HepG2 (cell line): Measurements from ENCODE around the gene PREX1. TPM values are rescaled to one million over a fixed set of nuclear protein-coding genes. Genes with fewer than 3 reads are reported as not detected.
A peak's percentile ranks its signal among the peaks of the same experiment; 100 is the strongest.

ENCODE experiments used
- ATAC-seq: fragments of 200-7000 bp; cut with Tn5 transposase; 3 replicates; pipeline ENCODE4 v1.9.1; 2020; ENCODE audit warnings: mild to moderate bottlenecking, moderate library complexity
- BruUV-seq: library from RNA; stranded (reverse); fragments of 400-500 nt; replicated peaks from 2 replicates; lab custom pipeline; 2021; lab: Mats Ljungman, UMichigan
- CTCF ChIA-PET: fragments of 300-600 bp; formaldehyde crosslinking; extraction: SDS; loops from one replicate; lab custom pipeline; 2021; ENCODE audit warnings: low total read pairs, inconsistent platforms, low intra/inter-chr PET ratio; lab: Yijun Ruan, JAX
- POLR2A ChIA-PET: fragments of 350-600 bp; sonication (Branson Sonifier 250); formaldehyde crosslinking; loops from one replicate; lab custom pipeline; 2020; ENCODE audit warnings: antibody characterized with exemption, inconsistent platforms; lab: Yijun Ruan, JAX
- DNase-seq: peaks from one replicate; pipeline ENCODE4 v3.0.0-alpha.2; 2015; ENCODE audit warnings: low spot score
- FAIRE-seq: peaks from 3 replicates; lab custom pipeline; 2011; peaks lifted over from hg19 to GRCh38; lab: Jason Lieb, UNC
- H2AFZ ChIP-seq: one replicate; pipeline ENCODE4 v1.6.1; 2011; ENCODE audit warnings: low read length, inconsistent platforms
- H3K27ac ChIP-seq: fragments of 300-600 bp; 3 replicates; pipeline ENCODE4 v1.8.0; 2011; ENCODE audit warnings: mixed run types, mild to moderate bottlenecking, mixed read lengths, low read length, inconsistent platforms; ENCODE audit not compliant: insufficient read depth; ENCODE audit errors: extremely low read length
- H3K27me3 ChIP-seq, 2 experiments: fragments of 200-600 bp in 1 of 2; 2 replicates in 1 of 2; 3 replicates in 1 of 2; pipeline versions ENCODE4 v1.6.0 to v1.8.0; 2011; ENCODE audit warnings: low read length in 2 of 2, mild to moderate bottlenecking in 2 of 2, moderate library complexity in 2 of 2, inconsistent platforms in 1 of 2; ENCODE audit not compliant: insufficient read depth in 2 of 2, control insufficient read depth in 1 of 2
- H3K36me3 ChIP-seq, 2 experiments: fragments of 200-600 bp in 1 of 2; replicated peaks in 1 of 2; 2 replicates in 1 of 2; 3 replicates in 1 of 2; pipeline versions ENCODE4 v1.5.1 to v1.8.0; 2011; ENCODE audit warnings: low read length in 2 of 2, inconsistent platforms in 1 of 2; ENCODE audit not compliant: insufficient read depth in 2 of 2, control insufficient read depth in 1 of 2
- H3K4me1 ChIP-seq: 2 replicates; pipeline ENCODE4 v1.5.1; 2012; ENCODE audit warnings: low read length, inconsistent platforms; ENCODE audit not compliant: insufficient read depth
- H3K4me2 ChIP-seq: 2 replicates; pipeline ENCODE4 v1.6.0; 2011; ENCODE audit warnings: low read depth, low read length, inconsistent platforms
- H3K4me3 ChIP-seq, 3 experiments: fragments of 200-600 bp in 1 of 3; sonication (generic), shearing (Covaris generic) in 1 of 3; replicated peaks in 1 of 3; 2 replicates each; pipeline ENCODE4 v1.5.1; 2011 to 2016; ENCODE audit warnings: low read length in 3 of 3, inconsistent platforms in 2 of 3, low read depth in 2 of 3, mild to moderate bottlenecking in 2 of 3, control low read depth in 1 of 3, mixed read lengths in 1 of 3; ENCODE audit not compliant: insufficient read depth in 1 of 3
- H3K79me2 ChIP-seq: one replicate; pipeline ENCODE4 v1.6.1; 2011; ENCODE audit warnings: low read length, inconsistent platforms; ENCODE audit not compliant: insufficient read depth
- H3K9ac ChIP-seq: 2 replicates; pipeline ENCODE4 v1.6.0; 2011; ENCODE audit warnings: mild to moderate bottlenecking, low read depth, low read length, inconsistent platforms; ENCODE audit not compliant: insufficient read depth
- H3K9me3 ChIP-seq: 2 replicates; pipeline ENCODE4 v1.5.1; 2012; ENCODE audit warnings: mild to moderate bottlenecking, low read length
- H4K20me1 ChIP-seq: 2 replicates; pipeline ENCODE4 v1.6.0; 2011; ENCODE audit warnings: inconsistent platforms, mild to moderate bottlenecking, low read length, moderate library complexity; ENCODE audit not compliant: insufficient read depth
- CEBPG ChIP-seq: IDR thresholded peaks from 2 replicates; pipeline ENCODE4 v1.6.1; 2016
- CREM ChIP-seq, 2 experiments: sonication (generic) in 1 of 2; formaldehyde crosslinking in 1 of 2; IDR thresholded peaks; 2 replicates each; pipeline versions ENCODE4 v1.4.0 to v1.6.1; 2016 to 2020; ENCODE audit warnings: antibody characterized with exemption in 1 of 2, mild to moderate bottlenecking in 1 of 2, missing genetic modification reagents in 1 of 2
- HDAC6 ChIP-seq: fragments of 200-600 bp; sonication (generic); IDR thresholded peaks from 2 replicates; pipeline ENCODE4 v1.7.0; 2017; ENCODE audit warnings: mild to moderate bottlenecking, antibody characterized with exemption, low read length, low read depth
- HNRNPLL ChIP-seq: fragments of 200-400 bp; formaldehyde crosslinking; IDR thresholded peaks from 2 replicates; pipeline ENCODE4 v1.6.1; 2017; ENCODE audit warnings: mild to moderate bottlenecking, low read depth, low read length; ENCODE audit not compliant: poor library complexity, severe bottlenecking
- NFE2L1 ChIP-seq: sonication (generic); formaldehyde crosslinking; IDR thresholded peaks from 2 replicates; pipeline ENCODE4 v1.4.0; 2020; ENCODE audit warnings: missing genetic modification reagents, mild to moderate bottlenecking, borderline replicate concordance
- SALL1 ChIP-seq: sonication (generic); formaldehyde crosslinking; IDR thresholded peaks from 2 replicates; pipeline ENCODE4 v1.8.0; 2022; ENCODE audit warnings: mild to moderate bottlenecking, missing genetic modification reagents
- SMC3 ChIP-seq: IDR thresholded peaks from 2 replicates; pipeline ENCODE4 v1.6.1; 2011; ENCODE audit warnings: low read length, improper control_type of control experiment
- TEAD2 ChIP-seq: sonication (generic); formaldehyde crosslinking; IDR thresholded peaks from 2 replicates; pipeline ENCODE4 v1.9.0; 2021; ENCODE audit warnings: missing genetic modification reagents
- TMF1 ChIP-seq: sonication (generic); formaldehyde crosslinking; IDR thresholded peaks from 2 replicates; pipeline ENCODE4 v1.8.1; 2022; ENCODE audit warnings: low read depth, missing genetic modification reagents
- TRIM24 ChIP-seq: sonication (generic); formaldehyde crosslinking; IDR thresholded peaks from 2 replicates; pipeline ENCODE4 v1.8.0; 2022; ENCODE audit warnings: mild to moderate bottlenecking, missing genetic modification reagents
- ZNF333 ChIP-seq: sonication (generic); formaldehyde crosslinking; IDR thresholded peaks from 2 replicates; pipeline ENCODE4 v1.4.0; 2020; ENCODE audit warnings: mild to moderate bottlenecking, missing genetic modification reagents, borderline replicate concordance
- ZNF354B ChIP-seq: sonication (generic); formaldehyde crosslinking; IDR thresholded peaks from 2 replicates; pipeline ENCODE4 v1.8.0; 2022; ENCODE audit warnings: mild to moderate bottlenecking, missing genetic modification reagents
- ZNF484 ChIP-seq: sonication (generic); formaldehyde crosslinking; IDR thresholded peaks from 2 replicates; pipeline ENCODE4 v1.5.1; 2020; ENCODE audit warnings: mild to moderate bottlenecking, low read depth, missing genetic modification reagents, borderline replicate concordance
- ZNF782 ChIP-seq: sonication (generic); formaldehyde crosslinking; IDR thresholded peaks from 2 replicates; pipeline ENCODE4 v1.4.0; 2020; ENCODE audit warnings: missing genetic modification reagents, mild to moderate bottlenecking, borderline replicate concordance
- WGBS: methylation state at CpG from one replicate; pipeline ENCODE4 v1.1.6; 2017; ENCODE audit warnings: low lambda C conversion rate; 5-methylcytosine and 5-hydroxymethylcytosine counted together
- in situ Hi-C: cut with HindIII; loops from 2 replicates; pipeline ENCODE4 v1.10.0; 2017; ENCODE audit warnings: low pct_unique_long_range_greater_than_20kb; ENCODE audit not compliant: extremely low pct_ligation_motif_present
- intact Hi-C: fragments of 100-400 bp; cut with micrococcal nuclease; formaldehyde crosslinking; loops from one replicate; pipeline ENCODE4 v1.10.0; 2022; ENCODE audit not compliant: unreplicated experiment
- polyA plus RNA-seq, 8 experiments: library from polyadenylated mRNA; depleted of rRNA in 3 of 8; stranded (reverse) in 7 of 8; unstranded in 1 of 8; fragments of >200 nt; fragmentation: Illumina TruSeq in 4 of 8; extraction: Trizol in 4 of 8; gene quantifications; 2 replicates each; pipeline versions ENCODE4 v1.2.1 to v1.2.3, GENCODE V29; 2011 to 2016; ENCODE audit warnings: low read depth in 4 of 8, missing spikeins in 1 of 8, mixed read lengths in 1 of 8; ENCODE audit not compliant: insufficient read depth in 1 of 8
- total RNA-seq, 5 experiments: library from RNA; depleted of rRNA; stranded (reverse); fragments of >200 nt; fragmentation: Illumina TruSeq; extraction: Trizol; gene quantifications; 2 replicates each; pipeline ENCODE4 v1.2.3, GENCODE V29; 2016; ENCODE audit warnings: low read depth in 1 of 5
- TF ChIP-seq, protein P1 (sequence below): sonication (generic); formaldehyde crosslinking; IDR thresholded peaks from 2 replicates; pipeline ENCODE4 v1.9.0; 2021; ENCODE audit warnings: missing genetic modification reagents, mild to moderate bottlenecking, borderline replicate concordance
- TF ChIP-seq, protein P2 (sequence below): sonication (generic); formaldehyde crosslinking; IDR thresholded peaks from 2 replicates; pipeline ENCODE4 v1.5.0; 2020; ENCODE audit warnings: missing genetic modification reagents, mild to moderate bottlenecking, borderline replicate concordance

PREX1 gene
- total and polyA plus RNA-seq, 2 of the 13 experiments (the other 11 are each of a cell fraction or from before 2014, with no cell fraction given), result 0.02 to 0.04 TPM

- no peak for TF ChIP-seq TEAD2 (CRISPR knock-in tag)
These were observed 40.7 kb downstream of the PREX1 start (continued) for GRCh38 chr20:48786951-48787705.

DNA sequence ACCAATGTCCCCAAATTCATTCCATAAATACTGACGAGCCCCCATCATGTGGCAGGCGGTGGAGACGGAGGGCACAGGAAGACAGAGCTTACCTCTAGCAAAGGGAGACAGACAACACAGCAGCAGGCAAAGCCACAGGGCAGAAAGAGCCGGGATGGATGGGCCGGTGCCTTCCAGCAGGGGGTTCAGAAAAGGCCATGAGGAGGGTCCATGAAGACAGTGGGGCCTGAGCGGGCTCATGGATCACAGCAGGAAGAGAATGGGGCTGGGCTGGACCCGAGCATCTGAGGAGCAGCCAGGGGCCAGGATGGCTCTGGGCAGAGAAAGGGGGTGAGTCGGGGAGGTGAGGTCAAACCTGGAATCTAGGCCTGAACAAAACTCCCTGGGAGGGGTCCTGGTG is 42.0 kb downstream of the PREX1 start:
- ChIA-PET POLR2A (no interaction called here), CTCF (no interaction called here)
- no peaks in the 10 kb centered on the region for H3K79me2 ChIP-seq
- TF ChIP-seq ZNF782 (CRISPR knock-in tag), result peak; percentile 56; the same call in 1 of the 2 replicates
- TF ChIP-seq CEBPG (CRISPR knock-in tag), result no peak
- H2AFZ ChIP-seq, result no peak overlapping the region
- DNase-seq, result no peak
- 26% methylated on average over 8 of the region's 8 CpGs for WGBS
- no peaks in the 10 kb centered on the region for H4K20me1 ChIP-seq
- H3K9ac ChIP-seq, result no peak overlapping the region
- intact Hi-C loops (no loop called here), in situ Hi-C loops (no loop called here)
- H3K27me3 ChIP-seq, result peaks cover 9 to 64% of the 10 kb centered on the region in 2 experiments
- H3K4me1 ChIP-seq, result no peaks in the 10 kb centered on the region
- H3K4me2 ChIP-seq, result no peak overlapping the region
- no peak for ATAC-seq
- H3K27ac ChIP-seq, result no peak overlapping the region
- no peaks in the 10 kb centered on the region for H3K36me3 ChIP-seq
- BruUV-seq, result no TSS peak
- H3K9me3 ChIP-seq, result no peaks in the 10 kb centered on the region
- H3K4me3 ChIP-seq, result no peak overlapping the region
- no peak for FAIRE-seq

DNA sequence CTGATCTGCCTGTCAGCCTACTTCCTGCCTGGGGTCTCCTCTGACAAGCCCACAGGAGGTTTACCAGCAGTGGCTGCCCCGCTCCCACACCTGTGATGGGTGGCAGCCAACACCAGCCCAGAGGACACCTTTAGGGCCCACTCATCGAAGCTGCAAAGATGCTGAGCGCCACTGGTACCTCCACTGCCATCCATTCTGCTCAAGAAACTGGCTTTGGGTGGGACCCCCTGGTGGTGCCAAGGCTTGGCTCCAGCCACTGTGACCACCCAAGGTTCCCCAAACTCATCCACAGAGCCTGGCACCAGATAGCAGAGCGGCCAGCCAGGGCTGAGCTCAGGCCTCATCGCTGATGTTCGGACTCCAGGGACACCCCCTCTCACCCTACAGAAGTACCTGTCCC is 42.5 kb downstream of the PREX1 start:
- H3K9ac ChIP-seq, result no peak overlapping the region
- BruUV-seq, result no TSS peak
- no peak for FAIRE-seq
- TF ChIP-seq ZNF354B (CRISPR knock-in tag) (no peak), HDAC6 (no peak), CREM (IDR thresholded peaks at IDR 0.05) (no peak), CREM (CRISPR knock-in tag; IDR thresholded peaks at IDR 0.05) (no peak), NFE2L1 (CRISPR knock-in tag) (no peak), ZNF484 (CRISPR knock-in tag) (no peak), SMC3 (no peak), TRIM24 (no peak), HNRNPLL (no peak), TMF1 (CRISPR knock-in tag) (no peak), ZNF333 (CRISPR knock-in tag) (no peak), SALL1 (no peak)
- TF ChIP-seq, protein P1, sequence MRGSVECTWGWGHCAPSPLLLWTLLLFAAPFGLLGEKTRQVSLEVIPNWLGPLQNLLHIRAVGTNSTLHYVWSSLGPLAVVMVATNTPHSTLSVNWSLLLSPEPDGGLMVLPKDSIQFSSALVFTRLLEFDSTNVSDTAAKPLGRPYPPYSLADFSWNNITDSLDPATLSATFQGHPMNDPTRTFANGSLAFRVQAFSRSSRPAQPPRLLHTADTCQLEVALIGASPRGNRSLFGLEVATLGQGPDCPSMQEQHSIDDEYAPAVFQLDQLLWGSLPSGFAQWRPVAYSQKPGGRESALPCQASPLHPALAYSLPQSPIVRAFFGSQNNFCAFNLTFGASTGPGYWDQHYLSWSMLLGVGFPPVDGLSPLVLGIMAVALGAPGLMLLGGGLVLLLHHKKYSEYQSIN (CRISPR knock-in tag), result no peak
- TF ChIP-seq, protein P2, sequence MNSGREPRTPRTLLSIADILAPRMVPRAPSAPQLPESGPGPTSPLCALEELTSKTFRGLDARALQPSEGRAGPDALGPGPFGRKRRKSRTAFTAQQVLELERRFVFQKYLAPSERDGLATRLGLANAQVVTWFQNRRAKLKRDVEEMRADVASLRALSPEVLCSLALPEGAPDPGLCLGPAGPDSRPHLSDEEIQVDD (CRISPR knock-in tag), result no peak

More for the DNA sequence above, 42.5 kb downstream of the PREX1 start:
- Histone ChIP-seq H3K4me2 (no peak overlapping the region), H4K20me1 (no peaks in the 10 kb centered on the region), H3K79me2 (no peaks in the 10 kb centered on the region), H3K4me1 (no peaks in the 10 kb centered on the region), H3K4me3 (no peak overlapping the region), H3K27me3 (peaks cover 9 to 59% of the 10 kb centered on the region in 2 experiments; a peak in 4 of 5 replicates), H3K27ac (no peak overlapping the region), H2AFZ (no peak overlapping the region), H3K36me3 (no peaks in the 10 kb centered on the region), H3K9me3 (no peaks in the 10 kb centered on the region)
- no peak for DNase-seq
- no peak for ATAC-seq
- CTCF ChIA-PET, result no interaction called here
- in situ Hi-C loops, result no loop called here
- POLR2A ChIA-PET, result no interaction called here
- intact Hi-C loops, result no loop called here
- WGBS, result 7% methylated on average over 6 of the region's 6 CpGs
